H9 (cell line): ENCODE measurements around the gene FBXW9. TPM values are rescaled to one million over a fixed set of nuclear protein-coding genes. Genes with fewer than 3 reads are reported as not detected.

ENCODE experiments used
- DNase-seq: peaks from one replicate; pipeline ENCODE4 v3.0.0-alpha.2; 2017
- H2AFZ ChIP-seq: one replicate; pipeline ENCODE4 v1.6.1; 2013; ENCODE audit warnings: mild to moderate bottlenecking, low read length, control low read depth, moderate library complexity
- H2AK5ac ChIP-seq: 2 replicates; pipeline ENCODE4 v1.6.1; 2013; ENCODE audit warnings: low read length, control low read depth, mixed read lengths; ENCODE audit not compliant: insufficient read length
- H2BK120ac ChIP-seq: one replicate; pipeline ENCODE4 v1.6.1; 2013; ENCODE audit warnings: low read depth, mild to moderate bottlenecking, low read length, control low read depth, inconsistent platforms; ENCODE audit not compliant: poor library complexity, severe bottlenecking
- H2BK12ac ChIP-seq: 2 replicates; pipeline ENCODE4 v1.6.1; 2013; ENCODE audit warnings: low read length, control low read depth, mixed read lengths, low read depth; ENCODE audit not compliant: insufficient read length
- H2BK15ac ChIP-seq: 2 replicates; pipeline ENCODE4 v1.6.1; 2013; ENCODE audit warnings: low read depth, low read length, control low read depth
- H2BK20ac ChIP-seq: one replicate; pipeline ENCODE4 v1.6.1; 2013; ENCODE audit warnings: low read depth, mild to moderate bottlenecking, low read length, control low read depth, inconsistent platforms; ENCODE audit not compliant: poor library complexity, severe bottlenecking
- H2BK5ac ChIP-seq: 2 replicates; pipeline ENCODE4 v1.6.1; 2013; ENCODE audit warnings: low read length, control low read depth, mixed read lengths; ENCODE audit not compliant: insufficient read length
- H3K14ac ChIP-seq: 2 replicates; pipeline ENCODE4 v1.6.1; 2013; ENCODE audit warnings: low read length, control low read depth; ENCODE audit not compliant: insufficient read depth
- H3K18ac ChIP-seq: 2 replicates; pipeline ENCODE4 v1.6.1; 2013; ENCODE audit warnings: low read depth, mild to moderate bottlenecking, mixed read lengths, low read length, control low read depth; ENCODE audit not compliant: insufficient read length
- H3K23ac ChIP-seq: 2 replicates; pipeline ENCODE4 v1.6.1; 2013; ENCODE audit warnings: low read length, control low read depth, mixed read lengths, low read depth; ENCODE audit not compliant: insufficient read length
- H3K23me2 ChIP-seq: 2 replicates; pipeline ENCODE4 v1.6.1; 2013; ENCODE audit warnings: low read depth, mild to moderate bottlenecking, mixed read lengths, low read length, control low read depth; ENCODE audit not compliant: insufficient read length, poor library complexity, severe bottlenecking
- H3K27ac ChIP-seq: 2 replicates; pipeline ENCODE4 v1.5.1; 2013; ENCODE audit warnings: low read length, control low read depth, mixed read lengths, low read depth; ENCODE audit not compliant: insufficient read length
- H3K27me3 ChIP-seq: 2 replicates; pipeline ENCODE4 v1.6.1; 2013; ENCODE audit warnings: low read length, control low read depth, inconsistent platforms; ENCODE audit not compliant: insufficient read depth
- H3K4ac ChIP-seq: 2 replicates; pipeline ENCODE4 v1.6.1; 2013; ENCODE audit warnings: low read depth, mild to moderate bottlenecking, control low read depth, inconsistent platforms, low read length, moderate library complexity
- H3K4me1 ChIP-seq: 2 replicates; pipeline ENCODE4 v1.6.1; 2013; ENCODE audit warnings: low read length, control low read depth, inconsistent platforms; ENCODE audit not compliant: insufficient read depth
- H3K4me2 ChIP-seq: 2 replicates; pipeline ENCODE4 v1.6.1; 2013; ENCODE audit warnings: low read length, control low read depth, mixed read lengths; ENCODE audit not compliant: insufficient read length, insufficient read depth
- H3K56ac ChIP-seq: 2 replicates; pipeline ENCODE4 v1.6.1; 2013; ENCODE audit warnings: low read depth, mild to moderate bottlenecking, mixed read lengths, low read length, control low read depth; ENCODE audit not compliant: insufficient read length
- H3K79me1 ChIP-seq: 2 replicates; pipeline ENCODE4 v1.6.1; 2013; ENCODE audit warnings: low read depth, mild to moderate bottlenecking, moderate library complexity, low read length, control low read depth, inconsistent platforms; ENCODE audit not compliant: insufficient read depth, poor library complexity, severe bottlenecking
- H3K79me2 ChIP-seq: 2 replicates; pipeline ENCODE4 v1.6.1; 2013; ENCODE audit warnings: low read length, control low read depth, inconsistent platforms; ENCODE audit not compliant: insufficient read depth
- H3K9ac ChIP-seq: 2 replicates; pipeline ENCODE4 v1.6.1; 2013; ENCODE audit warnings: low read length, control low read depth, mixed read lengths; ENCODE audit not compliant: insufficient read length; ENCODE audit errors: extremely low read depth
- H3K9me3 ChIP-seq: one replicate; pipeline ENCODE4 v1.6.1; 2013; ENCODE audit warnings: low read depth, low read length, inconsistent platforms; ENCODE audit not compliant: control insufficient read depth
- H3T11ph ChIP-seq: one replicate; pipeline ENCODE4 v1.6.1; 2013; ENCODE audit warnings: mild to moderate bottlenecking, low read length, control low read depth, inconsistent platforms
- H4K20me1 ChIP-seq: one replicate; pipeline ENCODE4 v1.6.1; 2013; ENCODE audit not compliant: control insufficient read depth, insufficient read length, insufficient read depth
- H4K5ac ChIP-seq: 2 replicates; pipeline ENCODE4 v1.6.1; 2013; ENCODE audit warnings: low read depth, mild to moderate bottlenecking, mixed read lengths, low read length, control low read depth; ENCODE audit not compliant: insufficient read length
- H4K8ac ChIP-seq: replicated peaks from 2 replicates; pipeline ENCODE4 v1.6.1; 2013; ENCODE audit warnings: low read length, control low read depth, mixed read lengths, low read depth; ENCODE audit not compliant: insufficient read length
- H4K91ac ChIP-seq: 2 replicates; pipeline ENCODE4 v1.6.1; 2013; ENCODE audit warnings: low read depth, mild to moderate bottlenecking, moderate library complexity, mixed read lengths, low read length, control low read depth; ENCODE audit not compliant: insufficient read length
- H3K27ac Mint-ChIP-seq, 3 experiments: 2 replicates in 2 of 3; 3 replicates in 1 of 3; pipeline ENCODE4 v1.8.0; 2020 to 2021; ENCODE audit warnings: mixed read lengths in 3 of 3, mild to moderate bottlenecking in 1 of 3, moderate library complexity in 1 of 3
- H3K27me3 Mint-ChIP-seq: 2 replicates; pipeline ENCODE4 v1.8.0; 2021; ENCODE audit warnings: low read depth, mild to moderate bottlenecking, moderate library complexity, mixed read lengths
- H3K36me3 Mint-ChIP-seq, 3 experiments: 2 replicates in 2 of 3; 3 replicates in 1 of 3; pipeline ENCODE4 v1.8.0; 2020 to 2021; ENCODE audit warnings: low read depth in 3 of 3, mixed read lengths in 3 of 3; ENCODE audit not compliant: insufficient read depth in 1 of 3
- H3K4me1 Mint-ChIP-seq, 2 experiments: 2 replicates each; pipeline ENCODE4 v1.8.0; 2020; ENCODE audit warnings: mixed read lengths in 2 of 2
- H3K4me3 Mint-ChIP-seq, 2 experiments: 2 replicates in 1 of 2; 3 replicates in 1 of 2; pipeline ENCODE4 v1.8.0; 2020 to 2021; ENCODE audit warnings: mild to moderate bottlenecking in 2 of 2, mixed read lengths in 2 of 2, moderate library complexity in 1 of 2
- H3K9me3 Mint-ChIP-seq, 2 experiments: 2 replicates in 1 of 2; 3 replicates in 1 of 2; pipeline ENCODE4 v1.8.0; 2020; ENCODE audit warnings: mild to moderate bottlenecking in 2 of 2, mixed read lengths in 2 of 2, moderate library complexity in 1 of 2
- WGBS: extraction: QIAGEN DNeasy Blood & Tissue Kit; methylation state at CpG from one replicate; pipeline ENCODE4 v1.1.7; 2013; ENCODE audit warnings: missing lambda C conversion rate, low lambda C conversion rate, mixed read lengths; ENCODE audit not compliant: insufficient read length; ENCODE audit errors: extremely low coverage; 5-methylcytosine and 5-hydroxymethylcytosine counted together
- total RNA-seq: library from RNA; stranded (reverse); gene quantifications from 2 replicates; pipeline ENCODE4 v1.2.1, GENCODE V29; 2021
- TF ChIP-seq, protein P1 (sequence below): fragments of 200-600 bp; sonication (generic); conservative IDR thresholded peaks from 3 replicates; pipeline ENCODE4 v1.8.0; 2021; ENCODE audit warnings: antibody characterized with exemption, mild to moderate bottlenecking

The FBXW9 gene
- total RNA-seq, 1 experiment from 2014 or later: 11.7 TPM

DNA sequence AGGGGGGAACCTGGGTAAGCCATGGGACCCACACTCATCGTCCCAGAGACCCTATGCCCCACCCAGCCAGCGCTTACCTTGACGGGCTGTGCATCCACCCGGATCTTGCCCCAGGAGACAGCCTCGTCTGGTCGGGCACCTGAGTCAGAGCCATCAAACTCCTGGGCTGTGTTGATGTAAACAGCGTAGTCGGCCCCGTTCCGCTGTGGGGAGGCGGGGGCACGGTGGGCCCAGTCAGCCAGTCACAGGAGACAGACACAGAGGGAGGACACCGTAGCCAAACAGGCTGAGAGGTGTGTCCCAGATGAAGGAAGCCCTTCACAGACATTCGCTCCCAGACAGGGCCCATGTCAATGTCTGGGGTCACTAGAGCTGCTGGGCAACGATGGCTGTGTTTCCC lies 20.5 kb downstream of the FBXW9 start:
- Histone ChIP-seq H2BK15ac (no peak overlapping the region), H3K14ac (no peak overlapping the region), H4K91ac (no peak overlapping the region), H3K4ac (no peak overlapping the region), H3K79me2 (no peaks in the 10 kb centered on the region), H3K9me3 (no peaks in the 10 kb centered on the region), H3K56ac (no peak overlapping the region), H3K23ac (no peak overlapping the region), H3T11ph (no peak overlapping the region), H4K5ac (no peak overlapping the region), H4K20me1 (no peaks in the 10 kb centered on the region), H3K4me1 (no peaks in the 10 kb centered on the region), H2AFZ (no peak overlapping the region), H2BK20ac (no peak overlapping the region), H2BK12ac (no peak overlapping the region), H3K9ac (no peak overlapping the region), H3K27me3 (no peaks in the 10 kb centered on the region), H2AK5ac (no peak overlapping the region), H3K27ac (no peak overlapping the region), H3K79me1 (no peaks in the 10 kb centered on the region), H2BK5ac (no peak overlapping the region), H3K4me2 (no peak overlapping the region), H2BK120ac (no peak overlapping the region), H4K8ac (no peak overlapping the region), H3K23me2 (no peaks in the 10 kb centered on the region), H3K18ac (no peak overlapping the region)
- no peak overlapping the region for H3K4me3 Mint-ChIP-seq
- H3K27ac Mint-ChIP-seq: no peak overlapping the region
- TF ChIP-seq, protein P1, sequence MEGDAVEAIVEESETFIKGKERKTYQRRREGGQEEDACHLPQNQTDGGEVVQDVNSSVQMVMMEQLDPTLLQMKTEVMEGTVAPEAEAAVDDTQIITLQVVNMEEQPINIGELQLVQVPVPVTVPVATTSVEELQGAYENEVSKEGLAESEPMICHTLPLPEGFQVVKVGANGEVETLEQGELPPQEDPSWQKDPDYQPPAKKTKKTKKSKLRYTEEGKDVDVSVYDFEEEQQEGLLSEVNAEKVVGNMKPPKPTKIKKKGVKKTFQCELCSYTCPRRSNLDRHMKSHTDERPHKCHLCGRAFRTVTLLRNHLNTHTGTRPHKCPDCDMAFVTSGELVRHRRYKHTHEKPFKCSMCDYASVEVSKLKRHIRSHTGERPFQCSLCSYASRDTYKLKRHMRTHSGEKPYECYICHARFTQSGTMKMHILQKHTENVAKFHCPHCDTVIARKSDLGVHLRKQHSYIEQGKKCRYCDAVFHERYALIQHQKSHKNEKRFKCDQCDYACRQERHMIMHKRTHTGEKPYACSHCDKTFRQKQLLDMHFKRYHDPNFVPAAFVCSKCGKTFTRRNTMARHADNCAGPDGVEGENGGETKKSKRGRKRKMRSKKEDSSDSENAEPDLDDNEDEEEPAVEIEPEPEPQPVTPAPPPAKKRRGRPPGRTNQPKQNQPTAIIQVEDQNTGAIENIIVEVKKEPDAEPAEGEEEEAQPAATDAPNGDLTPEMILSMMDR: no peak
- H3K36me3 Mint-ChIP-seq: peaks cover 39 to 83% (median 73%) of the 10 kb centered on the region in 3 experiments
- no peak for DNase-seq
- peaks cover 1 to 13% of the 10 kb centered on the region in 2 experiments; a peak in 3 of 4 replicates for H3K4me1 Mint-ChIP-seq
- H3K9me3 Mint-ChIP-seq: peaks cover 0 to 1% of the 10 kb centered on the region in 2 experiments; a peak in 1 of 5 replicates
- H3K27me3 Mint-ChIP-seq: no peaks in the 10 kb centered on the region
- no CpG with 5 or more reads among the region's 15 CpGs for WGBS
